GM10266 (cell line): ENCODE measurements around the gene RNF213.

Experiments used
- DNase-seq: peaks from one replicate; pipeline ENCODE4 v3.0.0; 2012; ENCODE audit errors: extremely low spot score
- TF ChIP-seq, protein P1 (sequence below): IDR thresholded peaks from 2 replicates; pipeline ENCODE4 v1.5.1; 2012; ENCODE audit warnings: mild to moderate bottlenecking, low read depth; ENCODE audit not compliant: control insufficient read depth, insufficient read depth; ENCODE audit errors: missing control alignments

The RNF213 gene

DNA sequence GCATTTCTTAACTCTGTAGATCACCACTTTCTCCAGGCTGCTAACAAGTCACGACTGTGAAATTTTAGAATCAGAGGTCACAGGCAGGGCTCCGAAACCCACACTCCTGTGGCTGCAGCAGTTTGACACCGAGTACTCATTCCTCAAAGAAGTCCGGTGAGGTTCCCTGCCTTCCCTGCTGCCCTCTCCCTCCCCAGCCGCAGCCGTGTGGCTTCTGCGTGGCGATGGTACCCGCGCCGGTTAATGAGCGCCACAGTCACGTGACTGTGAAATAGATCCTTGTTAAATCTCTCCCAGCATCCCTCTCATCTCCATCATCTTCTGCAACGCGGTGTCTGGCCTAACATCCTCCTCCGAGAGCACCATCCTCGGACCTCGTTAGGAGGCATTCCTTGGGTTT lies 89.1 kb downstream of the RNF213 start:
- no peak for DNase-seq
- TF ChIP-seq, protein P1, sequence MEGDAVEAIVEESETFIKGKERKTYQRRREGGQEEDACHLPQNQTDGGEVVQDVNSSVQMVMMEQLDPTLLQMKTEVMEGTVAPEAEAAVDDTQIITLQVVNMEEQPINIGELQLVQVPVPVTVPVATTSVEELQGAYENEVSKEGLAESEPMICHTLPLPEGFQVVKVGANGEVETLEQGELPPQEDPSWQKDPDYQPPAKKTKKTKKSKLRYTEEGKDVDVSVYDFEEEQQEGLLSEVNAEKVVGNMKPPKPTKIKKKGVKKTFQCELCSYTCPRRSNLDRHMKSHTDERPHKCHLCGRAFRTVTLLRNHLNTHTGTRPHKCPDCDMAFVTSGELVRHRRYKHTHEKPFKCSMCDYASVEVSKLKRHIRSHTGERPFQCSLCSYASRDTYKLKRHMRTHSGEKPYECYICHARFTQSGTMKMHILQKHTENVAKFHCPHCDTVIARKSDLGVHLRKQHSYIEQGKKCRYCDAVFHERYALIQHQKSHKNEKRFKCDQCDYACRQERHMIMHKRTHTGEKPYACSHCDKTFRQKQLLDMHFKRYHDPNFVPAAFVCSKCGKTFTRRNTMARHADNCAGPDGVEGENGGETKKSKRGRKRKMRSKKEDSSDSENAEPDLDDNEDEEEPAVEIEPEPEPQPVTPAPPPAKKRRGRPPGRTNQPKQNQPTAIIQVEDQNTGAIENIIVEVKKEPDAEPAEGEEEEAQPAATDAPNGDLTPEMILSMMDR, result no peak

DNA sequence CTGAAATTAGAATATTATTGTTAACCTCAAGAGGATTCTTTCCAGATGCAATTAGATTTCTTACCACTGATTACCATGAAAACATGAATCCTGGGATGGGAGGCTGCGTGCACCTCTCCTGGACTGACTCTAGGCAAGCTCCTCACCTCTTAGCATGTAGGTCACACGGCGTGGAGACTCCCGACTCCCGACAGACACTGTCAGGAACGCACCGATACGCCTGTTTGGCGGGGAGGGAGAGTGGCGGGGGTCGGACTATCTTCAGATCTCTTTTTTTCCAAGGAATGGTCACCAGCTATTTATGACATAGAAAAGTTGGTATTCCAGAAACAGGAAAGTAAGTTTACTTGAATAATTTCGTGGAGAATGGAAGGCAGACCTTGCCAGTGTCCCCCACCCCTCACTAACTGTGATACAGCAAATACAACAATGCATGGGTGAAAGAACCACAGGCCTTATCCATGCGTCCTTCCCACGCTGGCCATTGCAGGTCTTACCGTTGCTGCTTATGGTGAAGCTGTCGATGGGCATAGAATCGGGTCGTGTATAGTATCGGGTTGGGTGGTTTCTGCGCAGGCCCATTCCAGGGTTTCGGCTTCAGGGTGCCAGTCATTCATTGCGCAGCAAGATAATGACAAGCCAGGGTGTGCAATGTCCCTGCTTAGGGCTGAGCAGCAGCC lies 91.7 kb downstream of the RNF213 start:
- DNase-seq, result no peak
- TF ChIP-seq, protein P1, result no peak

DNA sequence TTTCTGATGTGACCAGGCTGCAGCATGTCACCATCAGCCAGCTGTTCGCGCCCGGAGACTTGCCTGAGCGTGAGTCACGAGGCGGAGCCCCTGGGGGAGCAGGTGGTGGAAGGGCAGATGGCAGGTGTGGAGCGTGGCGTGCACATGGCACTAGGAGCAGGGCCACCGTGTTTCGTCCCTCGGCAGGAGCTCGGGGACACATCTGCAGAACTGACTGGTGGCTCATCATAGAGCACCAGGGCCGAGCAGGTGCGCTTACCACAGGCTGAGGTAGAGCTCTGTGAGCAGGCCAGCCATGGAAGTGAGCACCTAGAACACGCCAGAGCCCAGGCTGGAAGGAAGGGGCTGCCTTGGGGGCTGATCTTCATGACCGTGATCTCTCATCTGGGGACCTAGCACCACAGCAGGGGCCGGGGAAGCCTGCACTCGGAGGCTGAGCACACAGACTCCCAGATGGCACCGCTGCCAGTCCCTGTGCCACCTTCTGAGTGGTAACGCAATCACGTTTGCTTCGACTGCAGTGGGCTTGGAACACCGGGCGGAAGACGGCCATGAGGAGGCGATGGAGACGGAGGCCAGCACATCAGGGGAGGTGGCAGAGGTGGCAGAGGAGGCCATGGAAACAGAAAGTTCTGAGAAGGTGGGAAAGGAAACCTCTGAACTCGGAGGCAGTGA lies 92.5 kb downstream of the RNF213 start:
- TF ChIP-seq, protein P1, result no peak
- DNase-seq, result no peak

DNA sequence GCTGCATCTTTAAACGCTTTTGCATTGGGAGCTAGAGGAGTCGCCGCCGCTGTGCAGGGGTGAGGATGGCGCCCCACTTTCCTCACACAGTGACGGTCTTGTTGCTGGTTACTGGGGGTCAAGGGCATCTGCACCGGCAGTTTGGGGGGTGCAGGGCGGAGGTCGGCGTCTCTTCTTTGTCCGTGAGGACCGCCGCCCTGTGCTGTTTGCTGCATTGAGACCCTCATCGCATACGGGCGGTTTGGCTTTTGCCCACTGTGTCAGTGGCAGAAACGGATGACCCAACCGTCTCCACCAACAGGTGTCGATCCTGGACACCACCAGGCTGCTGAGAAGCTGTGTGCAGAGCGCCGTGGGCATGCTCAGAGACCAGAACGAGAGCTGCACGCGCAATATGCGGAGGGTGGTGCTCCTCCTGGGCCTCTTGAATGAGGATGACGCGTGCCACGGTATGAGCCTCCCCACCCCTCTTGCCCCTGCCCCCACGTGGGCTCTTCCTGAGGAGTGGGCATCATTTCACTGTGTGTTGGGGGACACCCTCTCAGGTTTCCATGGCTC lies 93.1 kb downstream of the RNF213 start:
- TF ChIP-seq, protein P1, result no peak
- no peak for DNase-seq

DNA sequence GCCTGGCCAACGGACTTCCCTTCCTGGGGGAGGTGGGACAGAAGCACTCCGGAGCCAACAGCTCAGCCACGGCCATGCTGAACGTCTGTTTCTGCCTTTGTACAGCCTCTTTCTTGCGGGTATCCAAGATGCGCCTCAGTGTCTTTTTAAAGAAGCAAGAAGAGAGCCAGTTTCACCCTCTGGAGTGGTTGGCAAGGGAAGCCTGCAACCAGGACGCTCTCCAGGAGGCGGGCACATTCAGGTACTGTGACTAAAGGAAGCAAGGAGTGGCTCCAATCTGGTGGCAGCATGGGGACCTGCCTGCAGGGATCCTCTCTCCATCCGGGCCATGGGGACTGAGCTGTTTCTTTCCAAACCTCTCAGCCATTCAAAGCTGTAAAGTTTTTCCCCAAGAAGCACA lies 93.7 kb downstream of the RNF213 start:
- no peak for DNase-seq
- TF ChIP-seq, protein P1, result no peak

DNA sequence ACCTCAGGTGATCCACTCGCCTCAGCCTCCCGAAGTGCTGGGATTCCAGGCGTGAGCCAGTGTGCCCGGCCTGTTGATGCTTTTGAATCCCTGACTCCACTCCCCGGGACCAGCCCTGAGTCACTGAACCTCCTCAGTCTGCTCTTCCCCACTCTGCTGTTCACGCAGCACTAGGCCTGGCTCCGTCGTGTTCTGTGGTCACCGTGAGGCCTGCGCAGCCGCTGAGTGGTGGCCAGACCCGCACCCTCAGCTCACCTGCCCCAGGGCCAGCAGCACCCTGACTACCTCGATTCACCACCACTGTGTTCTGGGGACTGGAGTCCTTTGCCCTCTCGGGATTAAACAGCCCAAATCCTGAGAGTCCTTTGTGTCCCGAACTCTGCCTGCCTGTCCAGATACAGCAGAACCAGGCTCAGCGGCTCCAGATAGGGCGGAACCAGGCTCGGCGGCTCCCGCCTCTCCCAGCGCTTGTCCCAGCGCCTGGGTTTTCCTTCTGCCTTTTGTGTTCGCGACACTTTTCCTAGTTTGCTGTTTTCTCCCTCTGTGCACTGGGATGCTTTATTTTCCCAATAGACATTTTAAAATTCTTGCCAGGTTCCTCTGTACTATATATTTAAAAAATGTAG lies 95.7 kb downstream of the RNF213 start:
- DNase-seq, result no peak
- TF ChIP-seq, protein P1, result no peak
